ENCODE measurements around the gene BANP. TPM values are rescaled to one million over a fixed set of nuclear protein-coding genes. Genes with fewer than 3 reads are reported as not detected.

The BANP gene
- total and polyA plus RNA-seq, 2 donors = 27.0 to 29.7 TPM

- no peaks in the 10 kb centered on the region for H3K9me3 ChIP-seq (ENCODE audit: control insufficient read depth in 2 of 2, insufficient read depth in 1 of 2, low read length in 1 of 2)
- no peak overlapping the region for H3K4me3 ChIP-seq (ENCODE audit: low read length in 2 of 2)
- H3K27ac ChIP-seq (ENCODE audit: low read depth in 1 of 2, low read length in 1 of 2) = no peak overlapping the region
- H3K27me3 ChIP-seq (ENCODE audit: control insufficient read depth in 2 of 2, insufficient read depth in 1 of 2, low read length in 1 of 2) = no peaks in the 10 kb centered on the region
- H3K4me1 ChIP-seq (ENCODE audit: control insufficient read depth in 2 of 2, insufficient read depth in 2 of 2, low read length in 2 of 2) = peaks cover 8 to 20% of the 10 kb centered on the region in 2 donors
- 98% methylated on average over 19 of the region's 19 CpGs for WGBS
- DNase-seq (ENCODE audit: low read depth in 6 of 9, low spot score in 9 of 9) = no peak
- H3K36me3 ChIP-seq (ENCODE audit: control insufficient read depth in 2 of 2, insufficient read depth in 2 of 2, low read length in 1 of 2) = peaks cover 12 to 69% of the 10 kb centered on the region in 2 donors
Measured at GRCh38 chr16:88064889-88065746, 113.9 kb downstream of the BANP start.

GRCh38 chr16:88065747-88066142 lies 114.5 kb downstream of the BANP start:
- peaks cover 15 to 69% of the 10 kb centered on the region in 2 donors for H3K36me3 ChIP-seq (ENCODE audit: control insufficient read depth in 2 of 2, insufficient read depth in 2 of 2, low read length in 1 of 2)
- no peak overlapping the region for H3K4me3 ChIP-seq (ENCODE audit: low read length in 2 of 2)
- H3K27me3 ChIP-seq (ENCODE audit: control insufficient read depth in 2 of 2, insufficient read depth in 1 of 2, low read length in 1 of 2) = no peaks in the 10 kb centered on the region
- H3K9me3 ChIP-seq (ENCODE audit: control insufficient read depth in 2 of 2, insufficient read depth in 1 of 2, low read length in 1 of 2) = no peaks in the 10 kb centered on the region
- peaks cover 8 to 24% of the 10 kb centered on the region in 2 donors for H3K4me1 ChIP-seq (ENCODE audit: control insufficient read depth in 2 of 2, insufficient read depth in 2 of 2, low read length in 2 of 2)
- no peak overlapping the region for H3K27ac ChIP-seq (ENCODE audit: low read depth in 1 of 2, low read length in 1 of 2)
- 97% methylated on average over 15 of the region's 15 CpGs for WGBS
- DNase-seq (ENCODE audit: low read depth in 6 of 9, low spot score in 9 of 9) = no peak

- H3K27ac ChIP-seq (ENCODE audit: low read depth in 1 of 2, low read length in 1 of 2) = no peak overlapping the region
- no peak for DNase-seq (ENCODE audit: low read depth in 6 of 9, low spot score in 9 of 9)
- peaks cover 16 to 70% of the 10 kb centered on the region in 2 donors for H3K36me3 ChIP-seq (ENCODE audit: control insufficient read depth in 2 of 2, insufficient read depth in 2 of 2, low read length in 1 of 2)
- no peak overlapping the region for H3K4me3 ChIP-seq (ENCODE audit: low read length in 2 of 2)
- H3K27me3 ChIP-seq (ENCODE audit: control insufficient read depth in 2 of 2, insufficient read depth in 1 of 2, low read length in 1 of 2) = no peaks in the 10 kb centered on the region
- peaks cover 8 to 24% of the 10 kb centered on the region in 2 donors for H3K4me1 ChIP-seq (ENCODE audit: control insufficient read depth in 2 of 2, insufficient read depth in 2 of 2, low read length in 2 of 2)
- WGBS = 95% methylated on average over 10 of the region's 10 CpGs
- no peaks in the 10 kb centered on the region for H3K9me3 ChIP-seq (ENCODE audit: control insufficient read depth in 2 of 2, insufficient read depth in 1 of 2, low read length in 1 of 2)
Measured at GRCh38 chr16:88066234-88066633, 115.0 kb downstream of the BANP start.

GRCh38 chr16:88066680-88067529 lies 115.7 kb downstream of the BANP start:
- H3K4me1 ChIP-seq (ENCODE audit: control insufficient read depth in 2 of 2, insufficient read depth in 2 of 2, low read length in 2 of 2) = peaks cover 8 to 24% of the 10 kb centered on the region in 2 donors
- H3K36me3 ChIP-seq (ENCODE audit: control insufficient read depth in 2 of 2, insufficient read depth in 2 of 2, low read length in 1 of 2) = peaks cover 18 to 76% of the 10 kb centered on the region in 2 donors
- DNase-seq (ENCODE audit: low read depth in 6 of 9, low spot score in 9 of 9) = no peak
- no peaks in the 10 kb centered on the region for H3K27me3 ChIP-seq (ENCODE audit: control insufficient read depth in 2 of 2, insufficient read depth in 1 of 2, low read length in 1 of 2)
- H3K4me3 ChIP-seq (ENCODE audit: low read length in 2 of 2) = no peak overlapping the region
- no peak overlapping the region for H3K27ac ChIP-seq (ENCODE audit: low read depth in 1 of 2, low read length in 1 of 2)
- no peaks in the 10 kb centered on the region for H3K9me3 ChIP-seq (ENCODE audit: control insufficient read depth in 2 of 2, insufficient read depth in 1 of 2, low read length in 1 of 2)
- 97% methylated on average over 29 of the region's 29 CpGs for WGBS

- Histone ChIP-seq H3K27me3 (ENCODE audit: control insufficient read depth in 2 of 2, insufficient read depth in 1 of 2, low read length in 1 of 2) (no peaks in the 10 kb centered on the region), H3K36me3 (ENCODE audit: control insufficient read depth in 2 of 2, insufficient read depth in 2 of 2, low read length in 1 of 2) (peaks cover 18 to 84% of the 10 kb centered on the region in 2 donors), H3K9me3 (ENCODE audit: control insufficient read depth in 2 of 2, insufficient read depth in 1 of 2, low read length in 1 of 2) (no peaks in the 10 kb centered on the region), H3K27ac (ENCODE audit: low read depth in 1 of 2, low read length in 1 of 2) (no peak overlapping the region), H3K4me3 (ENCODE audit: low read length in 2 of 2) (no peak overlapping the region), H3K4me1 (ENCODE audit: control insufficient read depth in 2 of 2, insufficient read depth in 2 of 2, low read length in 2 of 2) (peaks cover 8 to 24% of the 10 kb centered on the region in 2 donors)
- no peak for DNase-seq (ENCODE audit: low read depth in 6 of 9, low spot score in 9 of 9)
- 96% methylated on average over 40 of the region's 40 CpGs for WGBS
Measured at GRCh38 chr16:88067530-88068411, 116.5 kb downstream of the BANP start.

GRCh38 chr16:88068476-88069396 lies 117.5 kb downstream of the BANP start:
- H3K9me3 ChIP-seq (ENCODE audit: control insufficient read depth in 2 of 2, insufficient read depth in 1 of 2, low read length in 1 of 2) = no peaks in the 10 kb centered on the region
- no peak for DNase-seq (ENCODE audit: low read depth in 6 of 9, low spot score in 9 of 9)
- WGBS = 85% methylated on average over 27 of the region's 27 CpGs
- H3K4me3 ChIP-seq (ENCODE audit: low read length in 2 of 2) = no peak overlapping the region
- peak overlapping the region in 1 of 2 donors; percentile 26 for H3K27ac ChIP-seq (ENCODE audit: low read depth in 1 of 2, low read length in 1 of 2)
- H3K4me1 ChIP-seq (ENCODE audit: control insufficient read depth in 2 of 2, insufficient read depth in 2 of 2, low read length in 2 of 2) = peaks cover 8 to 24% of the 10 kb centered on the region in 2 donors
- H3K27me3 ChIP-seq (ENCODE audit: control insufficient read depth in 2 of 2, insufficient read depth in 1 of 2, low read length in 1 of 2) = no peaks in the 10 kb centered on the region
- peaks cover 19 to 84% of the 10 kb centered on the region in 2 donors for H3K36me3 ChIP-seq (ENCODE audit: control insufficient read depth in 2 of 2, insufficient read depth in 2 of 2, low read length in 1 of 2)

- WGBS = 41% methylated on average over 25 of the region's 25 CpGs
- Histone ChIP-seq H3K4me1 (ENCODE audit: control insufficient read depth in 2 of 2, insufficient read depth in 2 of 2, low read length in 2 of 2) (peaks cover 8 to 24% of the 10 kb centered on the region in 2 donors), H3K36me3 (ENCODE audit: control insufficient read depth in 2 of 2, insufficient read depth in 2 of 2, low read length in 1 of 2) (peaks cover 19 to 85% of the 10 kb centered on the region in 2 donors), H3K27me3 (ENCODE audit: control insufficient read depth in 2 of 2, insufficient read depth in 1 of 2, low read length in 1 of 2) (no peaks in the 10 kb centered on the region), H3K4me3 (ENCODE audit: low read length in 2 of 2) (no peak overlapping the region), H3K27ac (ENCODE audit: low read depth in 1 of 2, low read length in 1 of 2) (peak overlapping the region; percentile 15 to 26), H3K9me3 (ENCODE audit: control insufficient read depth in 2 of 2, insufficient read depth in 1 of 2, low read length in 1 of 2) (no peaks in the 10 kb centered on the region)
- DNase-seq (ENCODE audit: low read depth in 6 of 9, low spot score in 9 of 9) = peak in 7 of 9 donors; percentile 18 to 58 (median 31)
Measured at GRCh38 chr16:88069397-88070168, 118.3 kb downstream of the BANP start.
